Cardiac septum (tissue), 1 donor: ENCODE data around the gene REC8. TPM values are rescaled to one million over a fixed set of nuclear protein-coding genes. Genes with fewer than 3 reads are reported as not detected.
A peak's percentile ranks its signal among the peaks of the same experiment; 100 is the strongest.
"Not testable (repeated sequence)": the region's sequence is repeated elsewhere in the genome, so short reads cannot be mapped to it uniquely, and the experiment has no call there.

Source experiments
- DNase-seq: peaks from one replicate; pipeline ENCODE4 v3.0.0-alpha.2; 2020; ENCODE audit warnings: low spot score
- intact Hi-C: fragments of 100-400 bp; cut with DNase I; formaldehyde crosslinking; loops from one replicate; pipeline ENCODE4 v1.14.0; 2022
- microRNA-seq: library from miRNA; unstranded; fragments of <30 nt; microRNA quantifications from one replicate; pipeline ENCODE4 v1.2.0, GENCODE V29; 2020
- total RNA-seq: library from RNA; stranded (reverse); fragmentation: NEBNext Ultra II Directional; extraction: Animal tissue kit (Norgen Biotek cat#: 25700); gene quantifications from one replicate; pipeline ENCODE4 v1.2.1, GENCODE V29; 2021
- donor health status: DM: no; HTN: no; CAD: no.

Gene REC8
- total RNA-seq, 1 donor from 2014 or later, result 5.7 TPM

- intact Hi-C loops, result loop anchor here (2.0 kb wide), 1 partner anchor 25 kb away; no protein-coding TSS in a partner anchor
- peak; percentile 93 for DNase-seq
Observed at GRCh38 chr14:24215495-24216344, 43.8 kb downstream of the REC8 start, which contains the start of gene MDP1. MDP1 (minus strand) TSS chr14:24216066; CDS start chr14:24215955, 111 bp downstream.

GRCh38 chr14:24216345-24216699, 44.4 kb downstream of the REC8 start:
- DNase-seq, result no peak
- intact Hi-C loops, result no loop called here

- DNase-seq, intact Hi-C loops: not testable (repeated sequence)
Observed at GRCh38 chr14:24216876-24217275, 45.0 kb downstream of the REC8 start.

GRCh38 chr14:24219080-24219479, 47.2 kb downstream of the REC8 start:
- intact Hi-C loops, result no loop called here
- no peak for DNase-seq

- intact Hi-C loops, result no loop called here
- DNase-seq, result no peak
Observed at GRCh38 chr14:24219521-24219920, 47.6 kb downstream of the REC8 start.

GRCh38 chr14:24222987-24223386, 51.1 kb downstream of the REC8 start:
- intact Hi-C loops, DNase-seq: not testable (repeated sequence)

- intact Hi-C loops, result no loop called here
Observed at GRCh38 chr14:24224618-24225071, 52.8 kb downstream of the REC8 start.

GRCh38 chr14:24226473-24226872, 54.6 kb downstream of the REC8 start:
- no peak for DNase-seq
- intact Hi-C loops, result no loop called here

More at GRCh38 chr14:24224618-24225071, 52.8 kb downstream of the REC8 start:
- DNase-seq, result no peak

- DNase-seq, result no peak
- intact Hi-C loops, result no loop called here
Observed at GRCh38 chr14:24228902-24229301, 57.0 kb downstream of the REC8 start.

Small RNA genes lying within 50 kb of the gene (microRNA-seq; reads per million reads assigned to microRNA genes)
- gene MIR7703, result not detected

Other genes with a start within 250 kb of the REC8 start
- 26.0 TPM for gene DHRS4, start 218.3 kb upstream of the REC8 start, total RNA-seq
- gene DHRS4L2, start 183.2 kb upstream of the REC8 start, total RNA-seq, result 26.2 TPM
- gene CARMIL3, start 120.1 kb upstream of the REC8 start, total RNA-seq, result 0.05 TPM
- gene CPNE6, start 100.5 kb upstream of the REC8 start, total RNA-seq, result 1.4 TPM
- 2.2 TPM for gene PCK2, start 77.8 kb upstream of the REC8 start, total RNA-seq
- gene DCAF11, start 57.3 kb upstream of the REC8 start, total RNA-seq, result 54.1 TPM
- gene NRL, start 57.1 kb upstream of the REC8 start, total RNA-seq, result 2.4 TPM
- 112 TPM for gene FITM1, start 41.4 kb upstream of the REC8 start, total RNA-seq
- gene PSME1, start 35.9 kb upstream of the REC8 start, total RNA-seq, result 61.3 TPM
- 14.6 TPM for gene EMC9, start 30.5 kb upstream of the REC8 start, total RNA-seq
- 49.7 TPM for gene PSME2, start 25.5 kb upstream of the REC8 start, total RNA-seq
- gene RNF31, start 24.6 kb upstream of the REC8 start, total RNA-seq, result 31.3 TPM
- gene IRF9, start 10.8 kb upstream of the REC8 start, total RNA-seq, result 44.8 TPM
- gene IPO4, start 16.7 kb downstream of the REC8 start, total RNA-seq, result 15.7 TPM
- gene TM9SF1, start 23.4 kb downstream of the REC8 start, total RNA-seq, result 19.1 TPM
- not detected for gene TSSK4, start 33.6 kb downstream of the REC8 start, total RNA-seq
- 30.0 TPM for gene CHMP4A, start 41.4 kb downstream of the REC8 start, total RNA-seq
- gene MDP1, start 44.0 kb downstream of the REC8 start, total RNA-seq, result 16.7 TPM
- gene NEDD8, start 60.3 kb downstream of the REC8 start, total RNA-seq, result 167 TPM
- gene GMPR2, start 60.8 kb downstream of the REC8 start, total RNA-seq, result 33.2 TPM
- 42.3 TPM for gene TINF2, start 70.5 kb downstream of the REC8 start, total RNA-seq
- gene TGM1, start 91.1 kb downstream of the REC8 start, total RNA-seq, result 0.48 TPM
- 13.3 TPM for gene RABGGTA, start 99.5 kb downstream of the REC8 start, total RNA-seq
- gene DHRS1, start 127.7 kb downstream of the REC8 start, total RNA-seq, result 8.5 TPM
- 28.3 TPM for gene NOP9, start 127.8 kb downstream of the REC8 start, total RNA-seq
- gene CIDEB, start 135.9 kb downstream of the REC8 start, total RNA-seq, result 2.4 TPM
- 2.2 TPM for gene LTB4R2, start 138.1 kb downstream of the REC8 start, total RNA-seq
- 1.8 TPM for gene LTB4R, start 139.4 kb downstream of the REC8 start, total RNA-seq
- gene ADCY4, start 163.0 kb downstream of the REC8 start, total RNA-seq, result 71.9 TPM
- gene RIPK3, start 167.9 kb downstream of the REC8 start, total RNA-seq, result 3.5 TPM
- gene NFATC4, start 196.1 kb downstream of the REC8 start, total RNA-seq, result 13.3 TPM
- gene NYNRIN, start 226.9 kb downstream of the REC8 start, total RNA-seq, result 5.0 TPM